H1 (cell line): ENCODE data around the gene ANAPC16. TPM values are rescaled to one million over a fixed set of nuclear protein-coding genes. Genes with fewer than 3 reads are reported as not detected.

Source experiments
- CTCF ChIA-PET: fragments of 300-600 bp; sonication (Branson Sonifier 250); formaldehyde crosslinking; loops from one replicate; lab custom pipeline; 2021; ENCODE audit not compliant: partially characterized antibody; lab: Charles Lee
- POLR2A ChIA-PET: fragments of 300-600 bp; sonication (Branson Sonifier 250); formaldehyde crosslinking; loops from one replicate; lab custom pipeline; 2021; ENCODE audit warnings: inconsistent platforms; ENCODE audit not compliant: partially characterized antibody; lab: Charles Lee
- DNase-seq, 2 experiments: peaks; one replicate each; pipeline versions ENCODE4 v3.0.0 to v3.0.0-alpha.2; 2010 to 2022; ENCODE audit warnings: low spot score in 2 of 2, low read depth in 1 of 2, mixed read lengths in 1 of 2
- FAIRE-seq: peaks from 2 replicates; lab custom pipeline; 2011; peaks lifted over from hg19 to GRCh38; lab: Jason Lieb, UNC
- H2AFZ ChIP-seq: 2 replicates; pipeline ENCODE4 v1.8.1; 2012; ENCODE audit warnings: low read length, inconsistent platforms
- H2AK5ac ChIP-seq: 2 replicates; pipeline ENCODE4 v1.6.1; 2013; ENCODE audit warnings: low read depth, low read length
- H2BK120ac ChIP-seq: replicated peaks from 2 replicates; pipeline ENCODE3; 2013; ENCODE audit warnings: low read depth, low read length, inconsistent platforms
- H2BK12ac ChIP-seq: 2 replicates; pipeline ENCODE4 v1.6.1; 2013; ENCODE audit warnings: low read depth, low read length
- H2BK15ac ChIP-seq: 2 replicates; pipeline ENCODE4 v1.6.1; 2013; ENCODE audit warnings: low read length
- H2BK20ac ChIP-seq: 2 replicates; pipeline ENCODE4 v1.6.1; 2013; ENCODE audit warnings: low read length
- H2BK5ac ChIP-seq: 2 replicates; pipeline ENCODE4 v1.6.1; 2013; ENCODE audit warnings: low read depth, low read length
- H3K14ac ChIP-seq: 2 replicates; pipeline ENCODE4 v1.6.1; 2013; ENCODE audit warnings: inconsistent platforms; ENCODE audit not compliant: insufficient read length
- H3K18ac ChIP-seq: 2 replicates; pipeline ENCODE4 v1.6.1; 2013; ENCODE audit warnings: low read length; ENCODE audit errors: extremely low read depth
- H3K23ac ChIP-seq: 2 replicates; pipeline ENCODE4 v1.6.1; 2013; ENCODE audit warnings: inconsistent platforms; ENCODE audit not compliant: insufficient read length
- H3K23me2 ChIP-seq: 2 replicates; pipeline ENCODE4 v1.6.1; 2013; ENCODE audit warnings: low read depth, low read length
- H3K27ac ChIP-seq: 2 replicates; pipeline ENCODE4 v1.6.1; 2011; ENCODE audit warnings: low read depth, low read length, inconsistent platforms
- H3K27me3 ChIP-seq, 4 experiments: replicated peaks in 1 of 4; 1 replicate in 1 of 4; 2 replicates in 3 of 4; pipeline versions ENCODE4 v1.6.1 to v1.8.1; 2011 to 2013; ENCODE audit warnings: low read length in 3 of 4, mild to moderate bottlenecking in 3 of 4, inconsistent platforms in 2 of 4, mixed read lengths in 2 of 4, moderate library complexity in 1 of 4; ENCODE audit not compliant: control insufficient read depth in 3 of 4, insufficient read depth in 3 of 4; ENCODE audit errors: extremely low read depth in 1 of 4
- H3K36me3 ChIP-seq, 4 experiments: 2 replicates each; pipeline versions ENCODE4 v1.6.1 to v1.8.1; 2011 to 2013; ENCODE audit warnings: mild to moderate bottlenecking in 4 of 4, low read length in 3 of 4, moderate library complexity in 2 of 4, control low read depth in 1 of 4, inconsistent platforms in 1 of 4; ENCODE audit not compliant: insufficient read depth in 4 of 4, control insufficient read depth in 2 of 4
- H3K4ac ChIP-seq: replicated peaks from 2 replicates; pipeline ENCODE3; 2013; ENCODE audit warnings: low read length, low read depth, mixed read lengths, inconsistent platforms; ENCODE audit not compliant: insufficient read length
- H3K4me1 ChIP-seq, 4 experiments: replicated peaks in 1 of 4; 1 replicate in 1 of 4; 2 replicates in 3 of 4; pipeline versions ENCODE4 v1.6.1 to v1.8.1; 2011 to 2013; ENCODE audit warnings: low read length in 3 of 4, inconsistent platforms in 2 of 4, mixed read lengths in 1 of 4; ENCODE audit not compliant: insufficient read depth in 4 of 4, control insufficient read depth in 3 of 4
- H3K4me2 ChIP-seq, 2 experiments: 2 replicates each; pipeline versions ENCODE4 v1.6.1 to v1.8.1; 2011 to 2013; ENCODE audit warnings: low read depth in 2 of 2, low read length in 2 of 2, control low read depth in 1 of 2, inconsistent platforms in 1 of 2, mild to moderate bottlenecking in 1 of 2; ENCODE audit not compliant: insufficient read depth in 1 of 2
- H3K4me3 ChIP-seq, 4 experiments: fragments of 200-600, 300-600 bp in 1 of 4; sonication (generic), shearing (Covaris generic), sonication (Bioruptor Twin) in 1 of 4; 2 replicates each; pipeline versions ENCODE4 v1.5.1 to v1.8.1; 2011 to 2016; ENCODE audit warnings: low read length in 4 of 4, low read depth in 3 of 4, control low read depth in 2 of 4, inconsistent platforms in 2 of 4, mild to moderate bottlenecking in 2 of 4, mixed read lengths in 1 of 4, moderate library complexity in 1 of 4; ENCODE audit not compliant: insufficient read depth in 2 of 4; ENCODE audit errors: extremely low read depth in 1 of 4
- H3K56ac ChIP-seq: replicated peaks from 2 replicates; pipeline ENCODE3; 2013; ENCODE audit warnings: low read depth, mild to moderate bottlenecking, mixed read lengths, low read length, inconsistent platforms; ENCODE audit not compliant: insufficient read length
- H3K79me1 ChIP-seq: 2 replicates; pipeline ENCODE4 v1.6.1; 2013; ENCODE audit warnings: low read depth, low read length, control low read depth
- H3K79me2 ChIP-seq, 2 experiments: 2 replicates each; pipeline versions ENCODE4 v1.6.1 to v1.8.1; 2012 to 2013; ENCODE audit warnings: low read length in 2 of 2, mild to moderate bottlenecking in 2 of 2, inconsistent platforms in 1 of 2; ENCODE audit not compliant: insufficient read depth in 2 of 2, control insufficient read depth in 1 of 2
- H3K9ac ChIP-seq, 4 experiments: replicated peaks in 1 of 4; 1 replicate in 1 of 4; 2 replicates in 3 of 4; pipeline versions ENCODE4 v1.6.1 to v1.8.1; 2011 to 2013; ENCODE audit warnings: low read depth in 3 of 4, low read length in 3 of 4, control low read depth in 2 of 4, mild to moderate bottlenecking in 2 of 4, moderate library complexity in 2 of 4, inconsistent platforms in 1 of 4; ENCODE audit errors: extremely low read depth in 1 of 4
- H3K9me3 ChIP-seq, 2 experiments: 2 replicates each; pipeline versions ENCODE4 v1.6.1 to v1.8.1; 2012 to 2013; ENCODE audit warnings: mild to moderate bottlenecking in 2 of 2, moderate library complexity in 2 of 2, control low read depth in 1 of 2, inconsistent platforms in 1 of 2, low read depth in 1 of 2, low read length in 1 of 2, mixed read lengths in 1 of 2; ENCODE audit not compliant: insufficient read depth in 2 of 2
- H4K20me1 ChIP-seq, 2 experiments: replicated peaks in 1 of 2; 2 replicates each; pipeline versions ENCODE3 to v1.8.1; 2011 to 2013; ENCODE audit warnings: inconsistent platforms in 2 of 2, low read length in 2 of 2, mild to moderate bottlenecking in 1 of 2; ENCODE audit not compliant: insufficient read depth in 2 of 2, control insufficient read depth in 1 of 2
- H4K5ac ChIP-seq: 2 replicates; pipeline ENCODE4 v1.6.1; 2013; ENCODE audit warnings: low read length, low read depth, mixed read lengths, inconsistent platforms; ENCODE audit not compliant: insufficient read length
- H4K8ac ChIP-seq: 2 replicates; pipeline ENCODE4 v1.8.0; 2013; ENCODE audit warnings: mild to moderate bottlenecking, moderate library complexity, low read length, inconsistent platforms; ENCODE audit not compliant: insufficient read depth; ENCODE audit errors: extremely low read depth
- H4K91ac ChIP-seq: replicated peaks from 2 replicates; pipeline ENCODE3; 2013; ENCODE audit warnings: low read length, mixed read lengths, inconsistent platforms; ENCODE audit not compliant: insufficient read length
- POLR2A ChIP-seq, 2 experiments: IDR thresholded peaks; 1 replicate in 1 of 2; 2 replicates in 1 of 2; pipeline ENCODE4 v1.6.1; 2011; ENCODE audit warnings: low read depth in 2 of 2, low read length in 2 of 2, mild to moderate bottlenecking in 2 of 2; ENCODE audit errors: control extremely low read depth in 1 of 2
- WGBS, 2 experiments: shearing (Covaris generic) in 1 of 2; methylation state at CpG; one replicate each; pipeline versions ENCODE4 v1.1.6 to v1.1.7; 2013 to 2015; ENCODE audit warnings: low lambda C conversion rate in 2 of 2, mixed read lengths in 2 of 2, inconsistent platforms in 1 of 2, low coverage in 1 of 2, missing lambda C conversion rate in 1 of 2; ENCODE audit not compliant: insufficient replicate concordance in 2 of 2, insufficient coverage in 1 of 2, insufficient read length in 1 of 2; ENCODE audit errors: extremely low coverage in 1 of 2, missing lambda C conversion rate in 1 of 2; 5-methylcytosine and 5-hydroxymethylcytosine counted together
- polyA plus RNA-seq, 7 experiments: library from polyadenylated mRNA; depleted of rRNA in 3 of 7; stranded (reverse) in 5 of 7; unstranded in 2 of 7; fragments of >200 nt in 5 of 7; fragments of 200-250 nt in 2 of 7; gene quantifications; 1 replicate in 5 of 7; 2 replicates in 1 of 7; 4 replicates in 1 of 7; pipeline versions ENCODE4 v1.2.1 to v1.2.3, GENCODE V29; 2011 to 2013; ENCODE audit warnings: missing spikeins in 2 of 7, mixed read lengths in 2 of 7
- total RNA-seq: library from RNA; stranded (reverse); fragmentation: NEBNext Ultra II Directional; extraction: Animal tissue kit (Norgen Biotek cat#: 25700); gene quantifications from 2 replicates; pipeline ENCODE4 v1.2.1, GENCODE V29; 2021

The ANAPC16 gene
- total and polyA plus RNA-seq, 2 of the 8 experiments (the other 6 are each of a cell fraction or from before 2014, with no cell fraction given), result 53.1 to 57.4 TPM

DNA sequence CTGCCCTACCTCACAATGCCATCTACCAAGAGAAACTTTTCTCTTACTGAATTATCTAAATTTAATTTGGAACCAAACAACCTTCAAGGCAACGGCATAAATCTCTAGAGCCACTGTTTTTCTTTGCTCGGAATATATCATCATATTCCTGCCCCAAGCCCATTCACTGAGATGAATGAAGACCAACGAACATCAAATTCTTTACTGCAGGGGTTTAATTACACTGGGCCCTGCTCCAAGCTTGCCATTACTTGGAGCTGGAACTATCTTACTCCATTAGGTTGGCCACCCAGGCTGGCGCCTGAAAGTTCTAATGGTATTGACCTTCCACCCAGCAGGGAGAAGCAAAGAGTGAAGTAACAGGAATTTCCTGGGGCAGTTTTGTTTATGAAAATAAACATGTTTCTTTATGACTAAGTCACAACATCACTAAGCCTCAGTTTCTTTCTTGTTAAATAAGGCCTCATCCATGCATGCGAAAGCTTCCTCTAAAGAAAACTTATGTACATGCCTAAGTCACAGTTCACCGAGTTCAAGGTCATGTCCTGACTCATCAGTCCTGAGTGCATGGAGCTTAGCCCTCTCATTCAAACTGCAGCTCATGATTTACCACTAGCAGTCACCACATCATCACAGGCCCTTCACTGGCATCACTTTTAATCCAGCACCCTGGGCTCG is 42.1 kb upstream of the ANAPC16 start:
- no peak for TF ChIP-seq POLR2A (IDR thresholded peaks at IDR 0.05; ENCODE audit: control extremely low read depth in 1 of 2, low read depth in 2 of 2, low read length in 2 of 2)
- no peak overlapping the region for H2BK20ac ChIP-seq
- H3K23ac ChIP-seq, result no peak overlapping the region
- H3K36me3 ChIP-seq, result no peaks in the 10 kb centered on the region
- ChIA-PET POLR2A (interaction anchor here (0.7 to 1.4 kb wide), 4 partner anchors 15 to 102 kb away, joined by 3 to 6 read pairs (median 4); partner anchors contain the start of gene DDIT4), CTCF (interaction anchor here (0.9 to 1.3 kb wide), 4 partner anchors 8 to 42 kb away, joined by 3 to 4 read pairs (median 4); no protein-coding TSS in a partner anchor)
- H3K9ac ChIP-seq, result no peak overlapping the region
- H2AK5ac ChIP-seq, result no peak overlapping the region
- H3K56ac ChIP-seq, result no peak overlapping the region
- H2BK12ac ChIP-seq, result no peak overlapping the region
- no peak overlapping the region for H3K4me2 ChIP-seq
- no peak overlapping the region for H3K4me3 ChIP-seq
- H2BK5ac ChIP-seq, result no peak overlapping the region
- H3K14ac ChIP-seq, result no peak overlapping the region
- H2BK120ac ChIP-seq, result no peak overlapping the region
- no peaks in the 10 kb centered on the region for H3K9me3 ChIP-seq
- 81% methylated on average over 7 of the region's 7 CpGs; no CpG with 5 or more reads in 1 of the 2 experiments for WGBS, 2 experiments
- no peak overlapping the region for H3K4ac ChIP-seq
- no peaks in the 10 kb centered on the region for H3K4me1 ChIP-seq
- no peaks in the 10 kb centered on the region for H3K27me3 ChIP-seq
- no peak for DNase-seq
- FAIRE-seq, result no peak
- H4K5ac ChIP-seq, result no peak overlapping the region
- no peak overlapping the region for H2AFZ ChIP-seq
- H3K23me2 ChIP-seq, result no peaks in the 10 kb centered on the region
- no peak overlapping the region for H2BK15ac ChIP-seq
- H4K8ac ChIP-seq, result no peak overlapping the region
- no peaks in the 10 kb centered on the region for H3K79me2 ChIP-seq
- H4K91ac ChIP-seq, result no peak overlapping the region
- no peaks in the 10 kb centered on the region for H4K20me1 ChIP-seq
- no peaks in the 10 kb centered on the region for H3K79me1 ChIP-seq
- H3K27ac ChIP-seq, result no peak overlapping the region
- H3K18ac ChIP-seq, result no peak overlapping the region
